ENCODE results near the gene COL28A1.

DNA sequence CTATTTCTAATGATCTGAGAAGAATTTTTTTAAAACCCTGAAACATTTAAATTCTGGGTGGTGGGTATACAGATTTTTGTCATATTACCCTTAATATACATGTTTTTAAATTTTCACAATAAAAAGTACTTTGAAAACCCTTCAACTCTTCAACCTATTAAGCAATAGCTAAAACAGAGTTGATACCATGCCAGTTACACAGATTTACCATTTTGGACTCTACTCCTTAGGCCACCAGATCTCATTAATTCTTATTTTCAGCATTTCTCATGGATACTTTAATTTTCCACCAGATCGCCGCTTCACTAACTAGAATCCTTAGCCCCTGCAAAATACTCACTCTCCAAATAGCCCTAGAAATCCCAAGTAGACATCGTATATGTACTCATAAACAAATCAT is 12.7 kb upstream of the COL28A1 start:
- TF ChIP-seq GATA2 (IDR thresholded peaks at IDR 0.05; ENCODE audit: low read depth, low read length) (no peak), GATA3 (IDR thresholded peaks at IDR 0.05; ENCODE audit: low read depth, low read length) (no peak)
